ENCODE data around the gene STOM. TPM values are rescaled to one million over a fixed set of nuclear protein-coding genes. Genes with fewer than 3 reads are reported as not detected.
A peak's percentile ranks its signal among the peaks of the same experiment; 100 is the strongest.

Gene STOM
- total RNA-seq, 1 donor from 2014 or later: 301 TPM

- intact Hi-C loops (cut with DNase I): no loop called here
Measured at GRCh38 chr9:121354141-121354540, 15.9 kb downstream of the STOM start.

GRCh38 chr9:121353241-121354061, 16.6 kb downstream of the STOM start:
- intact Hi-C loops (cut with DNase I): no loop called here
- peak; percentile 26 for ATAC-seq
- no peak for DNase-seq (ENCODE audit: low spot score)

More at GRCh38 chr9:121354141-121354540, 15.9 kb downstream of the STOM start:
- ATAC-seq: peak; percentile 11
- no peak for DNase-seq (ENCODE audit: low spot score)

GRCh38 chr9:121350993-121351561, 19.0 kb downstream of the STOM start:
- intact Hi-C loops (cut with DNase I): no loop called here
- DNase-seq (ENCODE audit: low spot score): peak; percentile 76

GRCh38 chr9:121350036-121350435, 20.0 kb downstream of the STOM start:
- no peak for DNase-seq (ENCODE audit: low spot score)
- intact Hi-C loops (cut with DNase I): no loop called here
- no peak for ATAC-seq

More at GRCh38 chr9:121350993-121351561, 19.0 kb downstream of the STOM start:
- peak; percentile 82 for ATAC-seq

GRCh38 chr9:121349009-121349408, 21.0 kb downstream of the STOM start:
- no peak for ATAC-seq
- intact Hi-C loops (cut with DNase I): no loop called here
- no peak for DNase-seq (ENCODE audit: low spot score)

- ATAC-seq (no peak), DNase-seq (ENCODE audit: low spot score) (no peak)
- intact Hi-C loops (cut with DNase I): no loop called here
Measured at GRCh38 chr9:121348221-121348620, 21.8 kb downstream of the STOM start.

GRCh38 chr9:121345070-121345469, 25.0 kb downstream of the STOM start:
- ATAC-seq: no peak
- DNase-seq (ENCODE audit: low spot score): no peak
- intact Hi-C loops (cut with DNase I): no loop called here

GRCh38 chr9:121344184-121344583, 25.9 kb downstream of the STOM start:
- no peak for ATAC-seq
- no peak for DNase-seq (ENCODE audit: low spot score)
- intact Hi-C loops (cut with DNase I): no loop called here

- intact Hi-C loops (cut with DNase I): no loop called here
- DNase-seq (ENCODE audit: low spot score): no peak
- ATAC-seq: no peak
Measured at GRCh38 chr9:121340676-121341392, 29.2 kb downstream of the STOM start.

- DNase-seq (ENCODE audit: low spot score) (no peak), ATAC-seq (no peak)
- intact Hi-C loops (cut with DNase I): no loop called here
Measured at GRCh38 chr9:121339437-121339836, 30.6 kb downstream of the STOM start.

- DNase-seq (ENCODE audit: low spot score) (no peak), ATAC-seq (no peak)
- intact Hi-C loops (cut with DNase I): no loop called here
Measured at GRCh38 chr9:121336665-121337064, 33.4 kb downstream of the STOM start.

GRCh38 chr9:121333950-121334773, 35.9 kb downstream of the STOM start:
- ATAC-seq: peak; percentile 21
- intact Hi-C loops (cut with DNase I): no loop called here
- no peak for DNase-seq (ENCODE audit: low spot score)

- ATAC-seq: peak; percentile 26
- DNase-seq (ENCODE audit: low spot score): no peak
- intact Hi-C loops (cut with DNase I): no loop called here
Measured at GRCh38 chr9:121331992-121332685, 37.9 kb downstream of the STOM start.

- intact Hi-C loops (cut with DNase I): no loop called here
- DNase-seq (ENCODE audit: low spot score): no peak
- no peak for ATAC-seq
Measured at GRCh38 chr9:121331549-121331948, 38.5 kb downstream of the STOM start.

GRCh38 chr9:121328876-121329681, 41.0 kb downstream of the STOM start:
- intact Hi-C loops (cut with DNase I): loop anchor here (10.0 kb wide), 1 partner anchor 66 kb away; no protein-coding TSS in a partner anchor
- DNase-seq (ENCODE audit: low spot score) (no peak), ATAC-seq (no peak)

GRCh38 chr9:121328476-121328875, 41.6 kb downstream of the STOM start:
- intact Hi-C loops (cut with DNase I): loop anchor here (10.0 kb wide), 1 partner anchor 66 kb away; no protein-coding TSS in a partner anchor
- ATAC-seq (no peak), DNase-seq (ENCODE audit: low spot score) (no peak)

- intact Hi-C loops (cut with DNase I): loop anchor here (10.0 kb wide), 1 partner anchor 68 kb away; no protein-coding TSS in a partner anchor
Measured at GRCh38 chr9:121326901-121327613, 43.0 kb downstream of the STOM start.

More at GRCh38 chr9:121326901-121327613, 43.0 kb downstream of the STOM start:
- DNase-seq (ENCODE audit: low spot score) (no peak), ATAC-seq (no peak)

All from sciatic nerve (tissue), 2 donors.